Endothelial cell (in vitro differentiated cells): ENCODE measurements around the gene USP25. TPM values are rescaled to one million over a fixed set of nuclear protein-coding genes. Genes with fewer than 3 reads are reported as not detected.

ENCODE experiments used
- DNase-seq: peaks from one replicate; pipeline ENCODE4 v3.0.0; 2021; ENCODE audit warnings: low spot score
- H3K27ac Mint-ChIP-seq: one replicate; pipeline ENCODE4 v1.8.0; 2021; ENCODE audit warnings: mixed read lengths, inconsistent platforms; ENCODE audit not compliant: unreplicated experiment
- H3K27me3 Mint-ChIP-seq: one replicate; pipeline ENCODE4 v1.8.0; 2021; ENCODE audit warnings: mild to moderate bottlenecking, moderate library complexity, mixed read lengths, inconsistent platforms; ENCODE audit not compliant: unreplicated experiment
- H3K36me3 Mint-ChIP-seq: one replicate; pipeline ENCODE4 v1.8.0; 2021; ENCODE audit warnings: mild to moderate bottlenecking, low read depth, mixed read lengths, inconsistent platforms; ENCODE audit not compliant: unreplicated experiment
- H3K4me1 Mint-ChIP-seq: one replicate; pipeline ENCODE4 v1.8.0; 2021; ENCODE audit warnings: mild to moderate bottlenecking, mixed read lengths, inconsistent platforms; ENCODE audit not compliant: unreplicated experiment
- H3K4me3 Mint-ChIP-seq: one replicate; pipeline ENCODE4 v1.8.0; 2021; ENCODE audit warnings: mild to moderate bottlenecking, mixed read lengths, inconsistent platforms; ENCODE audit not compliant: unreplicated experiment
- H3K9me3 Mint-ChIP-seq: one replicate; pipeline ENCODE4 v1.8.0; 2021; ENCODE audit warnings: mixed read lengths, inconsistent platforms; ENCODE audit not compliant: unreplicated experiment
- CTCF ChIP-seq: fragments of 200-600 bp; sonication (generic); IDR thresholded peaks from one replicate; pipeline ENCODE4 v1.5.0; 2021; ENCODE audit warnings: antibody characterized with exemption; ENCODE audit not compliant: unreplicated experiment
- total RNA-seq: library from RNA; stranded (reverse); fragmentation: NEBNext Ultra II Directional; extraction: Animal tissue kit (Norgen Biotek cat#: 25700); gene quantifications from one replicate; pipeline ENCODE4 v1.2.1, GENCODE V29; 2021; ENCODE audit not compliant: unreplicated experiment

Gene USP25
- total RNA-seq, 1 donor from 2014 or later: 38.0 TPM

- no peak for DNase-seq
- H3K27ac Mint-ChIP-seq: no peak overlapping the region
- TF ChIP-seq CTCF: no peak
- H3K4me1 Mint-ChIP-seq: peaks cover 7% of the 10 kb centered on the region
- H3K27me3 Mint-ChIP-seq: peaks cover 2% of the 10 kb centered on the region
- H3K4me3 Mint-ChIP-seq: no peak overlapping the region
- H3K36me3 Mint-ChIP-seq: no peaks in the 10 kb centered on the region
- H3K9me3 Mint-ChIP-seq: no peaks in the 10 kb centered on the region
Observed at GRCh38 chr21:15688016-15688415, 41.8 kb upstream of the USP25 start.

GRCh38 chr21:15688809-15689208, 41.0 kb upstream of the USP25 start:
- Mint-ChIP-seq H3K27ac (no peak overlapping the region), H3K4me3 (no peak overlapping the region), H3K27me3 (peaks cover 2% of the 10 kb centered on the region), H3K9me3 (no peaks in the 10 kb centered on the region), H3K4me1 (peaks cover 7% of the 10 kb centered on the region), H3K36me3 (no peaks in the 10 kb centered on the region)
- no peak for TF ChIP-seq CTCF
- DNase-seq: no peak

- no peak overlapping the region for H3K4me3 Mint-ChIP-seq
- no peak overlapping the region for H3K27ac Mint-ChIP-seq
- no peak for DNase-seq
- H3K36me3 Mint-ChIP-seq: no peaks in the 10 kb centered on the region
- no peak for TF ChIP-seq CTCF
- H3K9me3 Mint-ChIP-seq: no peaks in the 10 kb centered on the region
- peaks cover 2% of the 10 kb centered on the region for H3K27me3 Mint-ChIP-seq
- H3K4me1 Mint-ChIP-seq: peaks cover 10% of the 10 kb centered on the region
Observed at GRCh38 chr21:15692711-15693110, 37.1 kb upstream of the USP25 start.

GRCh38 chr21:15695241-15695640, 34.5 kb upstream of the USP25 start:
- Mint-ChIP-seq H3K36me3 (no peaks in the 10 kb centered on the region), H3K4me3 (no peak overlapping the region), H3K27me3 (peaks cover 3% of the 10 kb centered on the region), H3K4me1 (peaks cover 8% of the 10 kb centered on the region), H3K9me3 (no peaks in the 10 kb centered on the region), H3K27ac (no peak overlapping the region)
- DNase-seq: no peak
- TF ChIP-seq CTCF: no peak

- Mint-ChIP-seq H3K27me3 (peaks cover 1% of the 10 kb centered on the region), H3K36me3 (no peaks in the 10 kb centered on the region), H3K4me1 (no peaks in the 10 kb centered on the region), H3K27ac (no peak overlapping the region), H3K4me3 (no peak overlapping the region), H3K9me3 (no peaks in the 10 kb centered on the region)
- no peak for DNase-seq
- TF ChIP-seq CTCF: no peak
Observed at GRCh38 chr21:15701830-15702229, 28.0 kb upstream of the USP25 start.
